ENCODE data around the gene PARD6A. TPM values are rescaled to one million over a fixed set of nuclear protein-coding genes. Genes with fewer than 3 reads are reported as not detected.

Gene PARD6A
- total and polyA plus RNA-seq, 2 of the 13 experiments (the other 11 are each of a cell fraction or from before 2014, with no cell fraction given) = 3.5 to 4.3 TPM

GRCh38 chr16:67666559-67667452, 6.0 kb downstream of the PARD6A start, which contains the start of the genes C16orf86 and ENKD1 (continued):
- TF ChIP-seq, protein P1, sequence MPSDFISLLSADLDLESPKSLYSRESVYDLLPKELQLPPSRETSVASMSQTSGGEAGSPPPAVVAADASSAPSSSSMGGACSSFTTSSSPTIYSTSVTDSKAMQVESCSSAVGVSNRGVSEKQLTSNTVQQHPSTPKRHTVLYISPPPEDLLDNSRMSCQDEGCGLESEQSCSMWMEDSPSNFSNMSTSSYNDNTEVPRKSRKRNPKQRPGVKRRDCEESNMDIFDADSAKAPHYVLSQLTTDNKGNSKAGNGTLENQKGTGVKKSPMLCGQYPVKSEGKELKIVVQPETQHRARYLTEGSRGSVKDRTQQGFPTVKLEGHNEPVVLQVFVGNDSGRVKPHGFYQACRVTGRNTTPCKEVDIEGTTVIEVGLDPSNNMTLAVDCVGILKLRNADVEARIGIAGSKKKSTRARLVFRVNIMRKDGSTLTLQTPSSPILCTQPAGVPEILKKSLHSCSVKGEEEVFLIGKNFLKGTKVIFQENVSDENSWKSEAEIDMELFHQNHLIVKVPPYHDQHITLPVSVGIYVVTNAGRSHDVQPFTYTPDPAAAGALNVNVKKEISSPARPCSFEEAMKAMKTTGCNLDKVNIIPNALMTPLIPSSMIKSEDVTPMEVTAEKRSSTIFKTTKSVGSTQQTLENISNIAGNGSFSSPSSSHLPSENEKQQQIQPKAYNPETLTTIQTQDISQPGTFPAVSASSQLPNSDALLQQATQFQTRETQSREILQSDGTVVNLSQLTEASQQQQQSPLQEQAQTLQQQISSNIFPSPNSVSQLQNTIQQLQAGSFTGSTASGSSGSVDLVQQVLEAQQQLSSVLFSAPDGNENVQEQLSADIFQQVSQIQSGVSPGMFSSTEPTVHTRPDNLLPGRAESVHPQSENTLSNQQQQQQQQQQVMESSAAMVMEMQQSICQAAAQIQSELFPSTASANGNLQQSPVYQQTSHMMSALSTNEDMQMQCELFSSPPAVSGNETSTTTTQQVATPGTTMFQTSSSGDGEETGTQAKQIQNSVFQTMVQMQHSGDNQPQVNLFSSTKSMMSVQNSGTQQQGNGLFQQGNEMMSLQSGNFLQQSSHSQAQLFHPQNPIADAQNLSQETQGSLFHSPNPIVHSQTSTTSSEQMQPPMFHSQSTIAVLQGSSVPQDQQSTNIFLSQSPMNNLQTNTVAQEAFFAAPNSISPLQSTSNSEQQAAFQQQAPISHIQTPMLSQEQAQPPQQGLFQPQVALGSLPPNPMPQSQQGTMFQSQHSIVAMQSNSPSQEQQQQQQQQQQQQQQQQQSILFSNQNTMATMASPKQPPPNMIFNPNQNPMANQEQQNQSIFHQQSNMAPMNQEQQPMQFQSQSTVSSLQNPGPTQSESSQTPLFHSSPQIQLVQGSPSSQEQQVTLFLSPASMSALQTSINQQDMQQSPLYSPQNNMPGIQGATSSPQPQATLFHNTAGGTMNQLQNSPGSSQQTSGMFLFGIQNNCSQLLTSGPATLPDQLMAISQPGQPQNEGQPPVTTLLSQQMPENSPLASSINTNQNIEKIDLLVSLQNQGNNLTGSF (CRISPR knock-in tag; IDR thresholded peaks at IDR 0.05) = 0 out of 2 replicates have a peak, but pooled peaks have one; percentile 19
- TF ChIP-seq TEF (CRISPR knock-in tag; IDR thresholded peaks at IDR 0.05) (no peak; the same call in none of the 2 replicates), ZSCAN25 (CRISPR knock-in tag; IDR thresholded peaks at IDR 0.05) (no peak; the same call in 1 of the 2 replicates), ZNF121 (CRISPR knock-in tag; IDR thresholded peaks at IDR 0.05) (0 out of 2 replicates have a peak, but pooled peaks have one; percentile 7), ZNF337 (CRISPR knock-in tag; IDR thresholded peaks at IDR 0.05; ENCODE audit: borderline replicate concordance, low read depth) (no peak), ZNF598 (CRISPR knock-in tag; IDR thresholded peaks at IDR 0.05; ENCODE audit: borderline replicate concordance) (peak; percentile 87; the same call in 1 of the 2 replicates), ZNF713 (CRISPR knock-in tag; IDR thresholded peaks at IDR 0.05) (0 out of 2 replicates have a peak, but pooled peaks have one; percentile 43), RFX1 (IDR thresholded peaks at IDR 0.05) (peak; percentile 84), ZNF138 (CRISPR knock-in tag; IDR thresholded peaks at IDR 0.05; ENCODE audit: low read depth) (no peak), ATRX (CRISPR knock-in tag; IDR thresholded peaks at IDR 0.05; ENCODE audit: borderline replicate concordance) (no peak), RARG (CRISPR knock-in tag; IDR thresholded peaks at IDR 0.05; ENCODE audit: low read depth) (no peak), ATF1 (CRISPR knock-in tag; IDR thresholded peaks at IDR 0.05) (no peak), ZNF547 (CRISPR knock-in tag; IDR thresholded peaks at IDR 0.05) (0 out of 2 replicates have a peak, but pooled peaks have one; percentile 4), HNF4G (IDR thresholded peaks at IDR 0.05; ENCODE audit: borderline replicate concordance, low read depth, low read length) (no peak), HNF4G (CRISPR knock-in tag; IDR thresholded peaks at IDR 0.05; ENCODE audit: borderline replicate concordance, low read depth) (peak; percentile 16; the same call in 1 of the 2 replicates), TBX2 (CRISPR knock-in tag; IDR thresholded peaks at IDR 0.05; ENCODE audit: borderline replicate concordance) (no peak; the same call in 1 of the 2 replicates), SP5 (CRISPR knock-in tag; IDR thresholded peaks at IDR 0.05; ENCODE audit: borderline replicate concordance, low read depth) (no peak), NFE2L2 (IDR thresholded peaks at IDR 0.05; ENCODE audit: low read length) (no peak), SRSF1 (optimal IDR thresholded peaks at IDR 0.05; ENCODE audit: low read depth, low read length) (peak; percentile 59)
- TF ChIP-seq, protein P2, sequence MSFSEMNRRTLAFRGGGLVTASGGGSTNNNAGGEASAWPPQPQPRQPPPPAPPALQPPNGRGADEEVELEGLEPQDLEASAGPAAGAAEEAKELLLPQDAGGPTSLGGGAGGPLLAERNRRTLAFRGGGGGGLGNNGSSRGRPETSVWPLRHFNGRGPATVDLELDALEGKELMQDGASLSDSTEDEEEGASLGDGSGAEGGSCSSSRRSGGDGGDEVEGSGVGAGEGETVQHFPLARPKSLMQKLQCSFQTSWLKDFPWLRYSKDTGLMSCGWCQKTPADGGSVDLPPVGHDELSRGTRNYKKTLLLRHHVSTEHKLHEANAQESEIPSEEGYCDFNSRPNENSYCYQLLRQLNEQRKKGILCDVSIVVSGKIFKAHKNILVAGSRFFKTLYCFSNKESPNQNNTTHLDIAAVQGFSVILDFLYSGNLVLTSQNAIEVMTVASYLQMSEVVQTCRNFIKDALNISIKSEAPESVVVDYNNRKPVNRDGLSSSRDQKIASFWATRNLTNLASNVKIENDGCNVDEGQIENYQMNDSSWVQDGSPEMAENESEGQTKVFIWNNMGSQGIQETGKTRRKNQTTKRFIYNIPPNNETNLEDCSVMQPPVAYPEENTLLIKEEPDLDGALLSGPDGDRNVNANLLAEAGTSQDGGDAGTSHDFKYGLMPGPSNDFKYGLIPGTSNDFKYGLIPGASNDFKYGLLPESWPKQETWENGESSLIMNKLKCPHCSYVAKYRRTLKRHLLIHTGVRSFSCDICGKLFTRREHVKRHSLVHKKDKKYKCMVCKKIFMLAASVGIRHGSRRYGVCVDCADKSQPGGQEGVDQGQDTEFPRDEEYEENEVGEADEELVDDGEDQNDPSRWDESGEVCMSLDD (CRISPR knock-in tag; IDR thresholded peaks at IDR 0.05; ENCODE audit: borderline replicate concordance) = no peak; the same call in 1 of the 2 replicates

Measured in HepG2 (cell line).